ENCODE measurements around the gene ROBO3. TPM values are rescaled to one million over a fixed set of nuclear protein-coding genes. Genes with fewer than 3 reads are reported as not detected.

ROBO3 gene
- total and polyA plus RNA-seq, 5 donors: 9.8 to 15.4 (median 10.5) TPM

GRCh38 chr11:124884340-124884739 is 19.1 kb downstream of the ROBO3 start:
- 81% methylated on average over 1 of the region's 1 CpG for WGBS
- H3K4me1 ChIP-seq (ENCODE audit: control insufficient read depth, insufficient read depth, low read length): no peaks in the 10 kb centered on the region
- DNase-seq: peak in 1 of 3 donors; percentile 22

GRCh38 chr11:124884869-124885479 is 19.7 kb downstream of the ROBO3 start:
- H3K27ac ChIP-seq (ENCODE audit: low read length): peak overlapping the region; percentile 15
- intact Hi-C loops (cut with DNase I): no loop called here
- H3K9me3 ChIP-seq (ENCODE audit: control insufficient read depth, low read length): no peaks in the 10 kb centered on the region
- no peak overlapping the region for H3K4me3 ChIP-seq (ENCODE audit: low read length)
- H3K27me3 ChIP-seq (ENCODE audit: control insufficient read depth, insufficient read depth): no peaks in the 10 kb centered on the region
- WGBS: 54% methylated on average over 5 of the region's 5 CpGs
- DNase-seq: peak in 1 of 3 donors; percentile 35
- no peak for ATAC-seq
- no peaks in the 10 kb centered on the region for H3K4me1 ChIP-seq (ENCODE audit: control insufficient read depth, insufficient read depth, low read length)

More at GRCh38 chr11:124884340-124884739, 19.1 kb downstream of the ROBO3 start:
- Histone ChIP-seq H3K27me3 (ENCODE audit: control insufficient read depth, insufficient read depth) (no peaks in the 10 kb centered on the region), H3K27ac (ENCODE audit: low read length) (no peak overlapping the region), H3K4me3 (ENCODE audit: low read length) (no peak overlapping the region), H3K9me3 (ENCODE audit: control insufficient read depth, low read length) (no peaks in the 10 kb centered on the region)
- ATAC-seq: no peak
- intact Hi-C loops (cut with DNase I): no loop called here

- H3K4me1 ChIP-seq (ENCODE audit: control insufficient read depth, insufficient read depth, low read length): peaks cover 6% of the 10 kb centered on the region
- peak in 2 of 3 donors; percentile 33 to 55 for DNase-seq
- H3K27ac ChIP-seq (ENCODE audit: low read length): no peak overlapping the region
- no peaks in the 10 kb centered on the region for H3K27me3 ChIP-seq (ENCODE audit: control insufficient read depth, insufficient read depth)
- no peaks in the 10 kb centered on the region for H3K9me3 ChIP-seq (ENCODE audit: control insufficient read depth, low read length)
- no peak for ATAC-seq
- H3K4me3 ChIP-seq (ENCODE audit: low read length): no peak overlapping the region
- intact Hi-C loops (cut with DNase I): no loop called here
- 87% methylated on average over 11 of the region's 11 CpGs for WGBS
These were observed 21.2 kb downstream of the ROBO3 start for GRCh38 chr11:124886476-124886875.

- no peaks in the 10 kb centered on the region for H3K9me3 ChIP-seq (ENCODE audit: control insufficient read depth, low read length)
- ATAC-seq (no peak), DNase-seq (peak in 2 of 3 donors; percentile 26 to 57)
- no peak overlapping the region for H3K4me3 ChIP-seq (ENCODE audit: low read length)
- no peak overlapping the region for H3K27ac ChIP-seq (ENCODE audit: low read length)
- intact Hi-C loops (cut with DNase I): no loop called here
- no peaks in the 10 kb centered on the region for H3K27me3 ChIP-seq (ENCODE audit: control insufficient read depth, insufficient read depth)
- peaks cover 8% of the 10 kb centered on the region for H3K4me1 ChIP-seq (ENCODE audit: control insufficient read depth, insufficient read depth, low read length)
- 83% methylated on average over 12 of the region's 12 CpGs for WGBS
These were observed 21.9 kb downstream of the ROBO3 start for GRCh38 chr11:124886978-124887666.

- no peaks in the 10 kb centered on the region for H3K27me3 ChIP-seq (ENCODE audit: control insufficient read depth, insufficient read depth)
- intact Hi-C loops (cut with DNase I): no loop called here
- no peak for ATAC-seq
- H3K4me3 ChIP-seq (ENCODE audit: low read length): no peak overlapping the region
- peaks cover 8% of the 10 kb centered on the region for H3K4me1 ChIP-seq (ENCODE audit: control insufficient read depth, insufficient read depth, low read length)
- H3K27ac ChIP-seq (ENCODE audit: low read length): no peak overlapping the region
- no peak for DNase-seq
- H3K9me3 ChIP-seq (ENCODE audit: control insufficient read depth, low read length): no peaks in the 10 kb centered on the region
- 67% methylated on average over 3 of the region's 3 CpGs for WGBS
These were observed 22.4 kb downstream of the ROBO3 start for GRCh38 chr11:124887667-124888013.

- Histone ChIP-seq H3K27ac (ENCODE audit: low read length) (no peak overlapping the region), H3K4me1 (ENCODE audit: control insufficient read depth, insufficient read depth, low read length) (peaks cover 8% of the 10 kb centered on the region), H3K27me3 (ENCODE audit: control insufficient read depth, insufficient read depth) (no peaks in the 10 kb centered on the region), H3K4me3 (ENCODE audit: low read length) (no peak overlapping the region), H3K9me3 (ENCODE audit: control insufficient read depth, low read length) (no peaks in the 10 kb centered on the region)
- 86% methylated on average over 2 of the region's 2 CpGs for WGBS
- DNase-seq (no peak), ATAC-seq (no peak)
- intact Hi-C loops (cut with DNase I): no loop called here
These were observed 24.2 kb downstream of the ROBO3 start for GRCh38 chr11:124889191-124890091.

- ATAC-seq (no peak), DNase-seq (no peak)
- H3K4me3 ChIP-seq (ENCODE audit: low read length): no peak overlapping the region
- intact Hi-C loops (cut with DNase I): no loop called here
- WGBS: 89% methylated on average over 2 of the region's 2 CpGs
- no peak overlapping the region for H3K27ac ChIP-seq (ENCODE audit: low read length)
- H3K27me3 ChIP-seq (ENCODE audit: control insufficient read depth, insufficient read depth): no peaks in the 10 kb centered on the region
- H3K9me3 ChIP-seq (ENCODE audit: control insufficient read depth, low read length): no peaks in the 10 kb centered on the region
- H3K4me1 ChIP-seq (ENCODE audit: control insufficient read depth, insufficient read depth, low read length): peaks cover 8% of the 10 kb centered on the region
These were observed 24.9 kb downstream of the ROBO3 start for GRCh38 chr11:124890151-124890550.

- 51% methylated on average over 9 of the region's 9 CpGs for WGBS
- ATAC-seq (no peak), DNase-seq (peak in 1 of 3 donors; percentile 44)
- no peak overlapping the region for H3K4me3 ChIP-seq (ENCODE audit: low read length)
- no peaks in the 10 kb centered on the region for H3K27me3 ChIP-seq (ENCODE audit: control insufficient read depth, insufficient read depth)
- no peak overlapping the region for H3K27ac ChIP-seq (ENCODE audit: low read length)
- intact Hi-C loops (cut with DNase I): no loop called here
- H3K9me3 ChIP-seq (ENCODE audit: control insufficient read depth, low read length): no peaks in the 10 kb centered on the region
- peaks cover 8% of the 10 kb centered on the region for H3K4me1 ChIP-seq (ENCODE audit: control insufficient read depth, insufficient read depth, low read length)
These were observed 25.6 kb downstream of the ROBO3 start for GRCh38 chr11:124890683-124891372.

GRCh38 chr11:124891373-124891861 is 26.2 kb downstream of the ROBO3 start:
- no peak overlapping the region for H3K4me3 ChIP-seq (ENCODE audit: low read length)
- peaks cover 8% of the 10 kb centered on the region for H3K4me1 ChIP-seq (ENCODE audit: control insufficient read depth, insufficient read depth, low read length)
- ATAC-seq (peak; percentile 40 to 80), DNase-seq (peak; percentile 46 to 89 (median 88))
- intact Hi-C loops (cut with DNase I): no loop called here
- WGBS: 32% methylated on average over 12 of the region's 12 CpGs
- H3K27me3 ChIP-seq (ENCODE audit: control insufficient read depth, insufficient read depth): no peaks in the 10 kb centered on the region
- no peaks in the 10 kb centered on the region for H3K9me3 ChIP-seq (ENCODE audit: control insufficient read depth, low read length)
- peak overlapping the region; percentile 21 for H3K27ac ChIP-seq (ENCODE audit: low read length)

GRCh38 chr11:124892146-124892545 is 26.9 kb downstream of the ROBO3 start:
- no peak for ATAC-seq
- H3K9me3 ChIP-seq (ENCODE audit: control insufficient read depth, low read length): no peaks in the 10 kb centered on the region

More at GRCh38 chr11:124892146-124892545, 26.9 kb downstream of the ROBO3 start:
- Histone ChIP-seq H3K4me1 (ENCODE audit: control insufficient read depth, insufficient read depth, low read length) (peaks cover 8% of the 10 kb centered on the region), H3K27ac (ENCODE audit: low read length) (peak overlapping the region; percentile 30), H3K4me3 (ENCODE audit: low read length) (no peak overlapping the region), H3K27me3 (ENCODE audit: control insufficient read depth, insufficient read depth) (no peaks in the 10 kb centered on the region)
- WGBS: 76% methylated on average over 2 of the region's 2 CpGs
- intact Hi-C loops (cut with DNase I): no loop called here
- no peak for DNase-seq

Data from right cardiac atrium (tissue), 5 donors.